HG02938 (cell line): Measurements from ENCODE around the gene GALNT6.
"Not testable (repeated sequence)": the region's sequence is repeated elsewhere in the genome, so short reads cannot be mapped to it uniquely, and the experiment has no call there.

Experiments used
- ATAC-seq: cut with Tn5 transposase; IDR thresholded peaks from one replicate; pipeline ENCODE4 v1.9.1; 2021; ENCODE audit warnings: mild to moderate bottlenecking, moderate library complexity; ENCODE audit not compliant: unreplicated experiment

Gene GALNT6

GRCh38 chr12:51359851-51360250 is 31.4 kb downstream of the GALNT6 start:
- no peak for ATAC-seq

GRCh38 chr12:51358496-51358895 is 32.7 kb downstream of the GALNT6 start:
- ATAC-seq = no peak

- ATAC-seq = no peak
Measured at GRCh38 chr12:51357374-51358047, 33.7 kb downstream of the GALNT6 start.

- no peak for ATAC-seq
Measured at GRCh38 chr12:51351913-51352532, 39.2 kb downstream of the GALNT6 start.

GRCh38 chr12:51349026-51349425 is 42.2 kb downstream of the GALNT6 start:
- no peak for ATAC-seq

GRCh38 chr12:51348116-51348515 is 43.1 kb downstream of the GALNT6 start:
- ATAC-seq = no peak

GRCh38 chr12:51346581-51346980 is 44.6 kb downstream of the GALNT6 start, which contains the start of gene CELA1:
TSS of gene CELA1 (minus strand) at chr12:51346679. CDS start at chr12:51346638, 41 bp downstream.
- ATAC-seq = no peak

- ATAC-seq = no peak
Measured at GRCh38 chr12:51345681-51346080, 45.5 kb downstream of the GALNT6 start.

- no peak for ATAC-seq
Measured at GRCh38 chr12:51343201-51343600, 48.0 kb downstream of the GALNT6 start.

GRCh38 chr12:51342416-51342815 is 48.8 kb downstream of the GALNT6 start:
- no peak for ATAC-seq

- ATAC-seq = no peak
Measured at GRCh38 chr12:51341251-51342007, 49.8 kb downstream of the GALNT6 start.

- no peak for ATAC-seq
Measured at GRCh38 chr12:51339750-51340149, 51.5 kb downstream of the GALNT6 start.

GRCh38 chr12:51337336-51337735 is 53.9 kb downstream of the GALNT6 start:
- ATAC-seq = not testable (repeated sequence)

- ATAC-seq = no peak
Measured at GRCh38 chr12:51335931-51336330, 55.3 kb downstream of the GALNT6 start.

GRCh38 chr12:51334764-51335163 is 56.4 kb downstream of the GALNT6 start:
- ATAC-seq = no peak

GRCh38 chr12:51333536-51333935 is 57.7 kb downstream of the GALNT6 start:
- no peak for ATAC-seq

- no peak for ATAC-seq
Measured at GRCh38 chr12:51330186-51330585, 61.0 kb downstream of the GALNT6 start.

- no peak for ATAC-seq
Measured at GRCh38 chr12:51329742-51330141, 61.5 kb downstream of the GALNT6 start.

GRCh38 chr12:51328587-51328986 is 62.6 kb downstream of the GALNT6 start:
- ATAC-seq = no peak

- no peak for ATAC-seq
Measured at GRCh38 chr12:51326698-51327439, 64.3 kb downstream of the GALNT6 start.

- ATAC-seq = no peak
Measured at GRCh38 chr12:51324953-51325352, 66.3 kb downstream of the GALNT6 start.
